NK-92 treated with Interleukin-12 subunit alpha and Interleukin-12 subunit beta, amount 100 ng/mL, for 24 hours (cell line): ENCODE results near the gene CHN2.
A peak's percentile ranks its signal among the peaks of the same experiment; 100 is the strongest.

Experiments used
- DNase-seq: peaks from one replicate; lab custom pipeline; 2025; lab: John Stamatoyannopoulos, UW

The CHN2 gene

DNA sequence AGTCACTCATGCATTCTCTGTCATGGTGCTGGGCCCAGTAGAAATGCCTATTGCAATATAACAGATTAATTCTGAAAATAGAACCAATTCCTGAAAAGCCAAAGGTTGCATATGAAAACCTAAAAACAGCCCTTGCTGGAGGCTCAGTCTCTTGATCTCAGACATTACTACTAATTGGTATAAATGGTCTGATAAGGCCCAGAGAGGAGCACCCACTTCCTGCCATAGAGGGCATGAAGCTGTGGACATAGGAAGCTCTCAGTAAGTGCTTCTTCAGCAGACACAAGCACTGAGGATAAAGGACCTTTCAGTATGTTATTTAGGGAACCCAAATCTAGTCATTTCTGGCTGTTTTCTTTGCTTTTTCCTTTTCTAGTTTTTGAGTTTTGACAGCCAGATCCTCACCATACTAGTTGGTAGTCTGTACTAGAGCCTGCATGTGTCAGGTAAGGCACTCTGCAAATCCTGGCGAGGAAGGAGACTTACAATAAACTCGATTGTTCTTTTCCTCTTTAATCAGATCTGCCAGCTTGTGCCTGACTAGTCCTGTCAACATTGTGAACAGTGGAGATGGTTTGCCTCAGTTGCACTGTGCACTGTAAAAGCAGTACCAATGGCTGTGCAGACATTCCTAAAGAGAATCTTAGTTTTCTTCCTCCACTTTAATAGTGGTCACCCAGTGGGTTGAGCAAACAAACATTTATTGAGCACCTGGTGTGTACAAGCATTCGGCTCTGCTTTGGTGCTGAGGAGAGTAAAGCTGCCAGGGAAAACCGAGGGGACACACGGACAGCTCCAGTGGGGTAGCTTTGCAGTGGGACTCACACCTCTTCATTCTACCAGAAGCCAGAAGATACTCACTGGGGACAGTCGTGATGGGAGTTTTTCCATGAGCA, 140.9 kb downstream of the CHN2 start:
- DNase-seq = no peak

DNA sequence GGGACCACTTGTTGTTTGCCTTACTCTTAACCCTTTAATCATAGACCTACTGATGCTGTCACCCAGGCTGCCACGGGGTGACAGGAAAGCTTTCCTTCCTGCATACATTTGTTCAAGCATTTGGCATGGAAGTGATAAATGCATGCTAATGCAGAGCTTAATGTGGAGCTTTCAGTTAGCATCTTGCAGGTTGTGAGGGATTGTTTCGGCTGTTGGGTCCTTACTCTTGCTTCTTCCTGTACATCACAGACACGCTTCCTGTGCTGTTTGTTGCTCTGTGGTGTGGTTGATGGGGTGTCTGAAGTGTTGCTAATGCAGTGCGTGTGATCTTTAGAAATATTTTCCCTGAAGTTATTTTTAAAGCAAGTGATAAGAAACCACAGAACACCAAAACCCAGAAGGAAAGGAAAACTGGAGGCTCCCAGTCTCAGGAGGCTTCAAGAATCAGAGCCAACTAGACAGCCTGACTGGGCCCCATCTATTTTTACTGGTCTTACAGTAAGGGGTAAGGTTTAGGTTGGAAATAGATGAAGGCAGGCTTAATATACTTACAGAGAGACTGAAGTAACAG, 143.1 kb downstream of the CHN2 start:
- peak; percentile 38 for DNase-seq

DNA sequence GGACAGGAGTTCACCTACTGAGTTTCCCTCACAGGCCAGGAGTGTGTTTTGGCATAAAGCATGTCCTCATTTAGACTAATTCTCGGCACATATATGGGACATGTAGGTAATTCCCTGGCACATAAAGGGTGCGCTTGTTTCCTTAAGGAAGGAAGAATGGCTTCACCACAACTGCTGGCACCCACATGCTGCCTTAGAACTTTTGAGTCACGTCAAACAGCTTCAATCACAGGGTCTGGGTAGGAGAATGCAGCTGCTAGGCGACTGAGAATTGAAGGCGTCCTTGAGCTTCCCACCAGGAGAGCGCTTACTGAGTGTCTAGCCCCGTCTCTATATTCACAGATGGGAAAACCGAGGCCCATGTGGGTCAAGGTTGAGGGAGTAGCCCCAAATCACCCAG, 146.1 kb downstream of the CHN2 start:
- no peak for DNase-seq

DNA sequence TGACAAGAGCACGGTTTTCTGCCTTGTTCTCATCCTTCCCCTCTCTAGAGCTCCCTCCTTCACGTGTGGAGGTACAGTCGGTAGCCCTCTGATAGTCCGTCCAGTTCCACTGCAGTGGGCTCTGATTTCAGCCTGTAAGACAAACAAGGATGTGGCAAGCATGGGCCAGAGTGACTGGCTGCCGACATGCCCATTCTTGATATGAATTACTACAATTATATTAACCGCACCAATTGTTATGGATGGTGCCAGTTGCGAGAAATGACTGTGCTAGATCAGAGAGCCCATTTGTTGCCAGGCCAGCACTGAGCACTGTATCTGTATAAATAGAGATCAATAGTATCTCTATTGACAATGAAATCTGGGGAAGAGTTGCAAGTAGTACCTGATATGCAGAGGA, 146.6 kb downstream of the CHN2 start:
- DNase-seq = no peak

DNA sequence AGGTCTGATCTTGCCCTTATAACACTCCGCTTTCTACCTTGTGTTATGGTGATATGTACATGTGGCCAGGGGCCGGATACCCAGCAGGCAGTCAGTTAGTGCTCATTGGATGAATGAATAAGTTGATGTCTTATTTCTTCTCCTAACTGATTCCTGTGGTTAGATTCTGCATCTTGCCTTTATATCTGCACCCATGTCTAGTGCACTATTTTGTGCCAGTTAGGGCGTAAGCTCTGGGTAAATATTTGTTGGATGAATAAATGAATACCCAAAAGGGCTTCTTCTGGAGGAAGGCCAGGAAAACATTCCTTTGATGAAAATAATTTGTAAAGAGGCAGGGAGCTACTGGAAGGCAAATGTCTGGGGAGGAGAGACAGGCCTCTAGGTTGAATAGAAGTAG, 148.2 kb downstream of the CHN2 start:
- no peak for DNase-seq

DNA sequence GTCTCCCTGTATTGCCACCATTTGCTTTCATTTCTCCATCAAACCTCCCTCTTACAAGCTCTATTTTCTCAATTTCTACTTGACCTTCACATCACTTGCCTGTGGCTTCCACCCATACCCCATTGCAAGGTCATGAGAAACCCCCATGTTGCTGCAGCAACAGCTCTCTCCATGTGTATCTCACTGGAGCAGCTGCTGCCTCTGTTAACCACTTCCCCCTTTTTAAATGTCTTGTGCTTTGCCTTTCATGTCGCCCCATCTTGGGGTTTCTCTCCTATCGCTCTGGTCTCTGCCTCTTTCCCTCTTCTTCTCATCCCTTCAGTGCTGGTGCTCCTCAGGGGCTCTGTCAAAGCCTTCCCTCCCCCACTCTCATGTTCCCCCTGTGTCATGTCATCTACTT, 148.8 kb downstream of the CHN2 start:
- no peak for DNase-seq

DNA sequence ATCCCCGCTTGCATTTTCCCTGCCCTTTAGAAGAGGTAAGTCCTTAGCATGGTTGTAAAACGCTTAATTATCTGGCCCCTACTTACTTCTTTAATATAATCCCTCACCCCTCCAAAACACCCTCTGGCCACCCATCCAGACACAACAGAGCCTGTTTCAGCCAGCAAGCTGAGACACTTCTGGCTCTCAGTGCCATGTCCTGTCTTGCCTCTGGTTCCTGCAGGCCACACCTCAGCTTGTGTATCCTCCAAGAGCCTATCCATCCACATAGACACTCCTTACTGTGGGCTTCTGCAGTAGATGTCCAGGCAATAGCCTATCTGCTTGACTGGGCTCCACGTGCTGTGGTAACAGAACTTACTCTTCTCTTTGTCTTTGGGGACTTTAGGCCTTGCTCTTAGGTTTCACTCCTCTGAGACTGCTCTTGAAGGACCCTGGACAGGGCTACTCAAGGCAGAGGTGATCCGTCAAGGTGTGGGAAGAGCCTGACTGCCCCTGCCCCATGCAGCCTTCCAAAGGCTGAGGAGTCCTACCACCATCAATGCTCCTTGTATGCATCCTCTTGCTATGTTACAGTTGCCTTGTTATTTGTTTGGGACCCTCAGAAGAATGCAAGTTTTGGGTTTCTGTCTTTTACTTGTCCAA, 149.9 kb downstream of the CHN2 start:
- no peak for DNase-seq

DNA sequence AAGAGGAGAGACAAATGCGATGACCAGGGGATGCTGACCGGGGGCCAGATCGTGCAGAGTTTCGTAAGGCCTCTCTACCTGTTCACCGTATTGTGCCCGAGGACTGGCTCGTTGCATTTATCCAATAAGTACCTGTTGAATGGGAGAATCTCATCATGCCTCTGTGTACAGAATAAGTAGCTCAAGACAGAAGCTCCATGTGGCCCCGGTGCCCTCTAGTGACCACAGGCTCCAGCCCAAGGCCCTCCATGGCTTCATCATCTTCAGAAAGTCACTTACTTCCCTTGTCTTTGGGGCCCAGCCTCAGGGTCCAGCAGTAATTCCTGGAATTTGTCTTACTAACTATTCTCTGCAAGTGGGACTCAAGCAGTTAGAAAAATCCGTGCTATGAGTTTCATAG, 151.0 kb downstream of the CHN2 start:
- no peak for DNase-seq

DNA sequence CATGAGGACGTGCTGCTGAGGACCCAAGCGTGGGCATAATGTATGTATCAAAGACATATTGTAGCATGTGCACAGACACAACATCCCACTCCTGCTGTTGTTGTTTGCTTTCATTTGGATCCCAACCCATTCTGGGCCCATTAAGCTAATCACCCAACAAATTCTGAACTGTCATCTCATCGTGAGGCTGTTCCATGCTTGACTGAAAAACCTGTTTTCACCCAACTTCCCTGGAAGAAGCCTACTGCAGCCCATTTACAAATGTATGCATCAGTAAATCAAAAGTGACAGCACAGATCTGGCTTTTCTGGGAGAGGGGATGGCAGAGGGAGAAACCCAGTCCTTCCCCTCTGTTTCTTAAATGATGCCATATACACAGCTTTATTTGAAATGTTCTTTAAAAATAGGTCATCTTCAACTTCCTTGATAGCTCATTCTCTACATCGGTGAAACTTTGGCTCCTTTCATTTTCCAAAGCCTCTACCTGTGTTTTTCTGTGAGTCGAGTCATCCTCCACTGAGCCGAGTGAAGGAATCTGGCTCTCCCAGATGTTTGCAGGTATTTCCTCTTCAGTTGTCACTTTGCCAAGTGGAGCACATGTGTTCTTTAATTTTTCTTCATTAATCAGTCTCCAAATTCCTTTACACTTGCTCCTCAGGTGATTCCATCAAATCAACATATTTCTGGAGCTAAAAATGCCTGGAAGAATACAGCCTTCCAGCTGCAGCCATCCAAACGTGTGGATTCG, 151.8 kb downstream of the CHN2 start:
- no peak for DNase-seq

DNA sequence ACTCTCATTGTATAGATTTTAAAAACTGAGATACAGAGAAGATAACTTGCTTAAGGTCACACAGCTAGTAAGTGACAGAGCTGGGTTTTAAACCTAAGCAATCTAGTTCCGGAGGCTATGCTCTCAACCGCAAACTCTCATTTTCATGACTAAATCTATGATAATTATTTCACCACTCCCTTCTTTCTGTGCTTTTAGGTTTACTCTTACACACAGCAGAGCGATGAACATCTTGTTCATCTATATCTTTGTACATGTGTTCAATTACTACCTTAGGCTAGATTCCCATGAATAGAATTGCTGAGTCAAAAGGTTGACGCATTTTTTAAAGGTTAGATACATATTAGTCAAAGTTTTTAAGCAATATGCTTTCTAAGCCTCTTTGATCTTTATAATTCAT, 154.8 kb downstream of the CHN2 start:
- DNase-seq = no peak

DNA sequence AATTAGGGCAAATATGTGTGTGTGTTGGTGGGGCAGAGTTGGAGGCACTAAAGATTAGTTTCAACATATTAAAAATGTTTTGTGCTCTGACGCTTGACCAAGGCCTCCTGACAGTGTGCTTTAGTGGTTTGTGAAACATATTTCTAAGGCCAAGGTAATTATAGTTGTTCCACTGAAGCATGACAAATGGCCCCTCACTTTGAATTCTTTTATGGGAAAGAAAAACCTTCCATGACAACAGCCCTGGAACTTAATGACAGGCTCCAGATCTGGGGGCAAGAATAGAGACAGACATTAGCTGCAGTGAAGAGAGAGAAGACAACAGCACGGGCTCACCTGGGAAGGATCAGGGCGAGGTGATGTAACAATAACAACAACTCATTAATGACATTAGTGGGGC, 155.8 kb downstream of the CHN2 start:
- DNase-seq = no peak

DNA sequence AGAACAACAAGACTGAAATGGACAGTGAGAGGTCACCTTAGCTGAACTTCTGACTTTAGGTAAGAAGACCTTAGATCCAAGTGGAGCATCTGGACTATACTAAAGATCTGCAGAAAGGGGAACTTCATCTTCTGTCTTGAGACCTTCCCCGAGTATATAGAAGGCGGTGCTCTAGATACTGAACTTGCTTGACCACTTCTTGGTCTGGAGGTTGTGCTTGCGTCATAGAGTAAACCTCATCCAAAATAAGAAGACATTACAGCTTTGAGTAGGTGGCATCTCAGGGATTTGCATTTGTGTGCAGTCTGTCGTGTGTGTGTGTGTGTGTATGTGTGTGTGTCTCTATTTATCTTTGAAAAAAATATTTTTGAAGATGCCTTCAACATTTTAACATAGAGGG, 157.5 kb downstream of the CHN2 start:
- no peak for DNase-seq

DNA sequence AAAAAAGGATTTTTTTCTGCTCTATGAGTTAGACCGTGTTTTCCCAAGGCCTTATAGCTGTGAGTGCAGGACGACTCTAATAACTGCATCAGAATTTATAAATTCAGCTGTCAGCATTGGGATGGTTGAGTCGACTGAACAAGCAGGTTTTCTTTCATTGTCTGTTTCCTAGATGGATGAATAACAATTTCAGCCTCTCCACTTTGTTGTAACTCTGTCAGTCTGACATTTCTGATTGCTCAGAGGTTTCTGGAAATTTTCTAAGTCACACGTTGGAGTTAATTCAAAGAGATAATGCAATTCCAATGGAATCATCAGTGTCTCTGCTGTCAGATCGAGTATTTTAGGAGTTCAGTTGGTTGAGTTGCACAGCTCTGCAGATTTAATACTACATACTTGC, 159.2 kb downstream of the CHN2 start:
- DNase-seq = no peak

DNA sequence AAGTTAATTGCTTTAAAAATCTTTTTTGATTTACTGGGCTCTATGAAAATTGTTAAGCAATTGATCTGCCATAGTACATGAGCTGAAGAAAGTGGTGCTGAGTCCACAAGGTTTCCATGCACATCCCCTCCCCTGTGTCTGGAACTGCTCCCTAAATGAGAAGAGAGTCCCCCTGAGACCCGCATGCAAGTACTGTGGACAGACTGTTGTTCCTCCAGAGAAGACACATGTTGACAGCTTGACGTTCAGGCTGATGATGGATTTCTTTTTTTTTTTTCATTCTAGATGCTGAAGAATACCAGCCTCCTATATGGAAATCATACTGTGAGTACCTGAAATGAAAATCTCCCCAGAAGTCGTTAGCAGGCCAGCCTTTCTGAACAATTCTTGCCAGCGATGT, 159.8 kb downstream of the CHN2 start:
- DNase-seq = no peak

DNA sequence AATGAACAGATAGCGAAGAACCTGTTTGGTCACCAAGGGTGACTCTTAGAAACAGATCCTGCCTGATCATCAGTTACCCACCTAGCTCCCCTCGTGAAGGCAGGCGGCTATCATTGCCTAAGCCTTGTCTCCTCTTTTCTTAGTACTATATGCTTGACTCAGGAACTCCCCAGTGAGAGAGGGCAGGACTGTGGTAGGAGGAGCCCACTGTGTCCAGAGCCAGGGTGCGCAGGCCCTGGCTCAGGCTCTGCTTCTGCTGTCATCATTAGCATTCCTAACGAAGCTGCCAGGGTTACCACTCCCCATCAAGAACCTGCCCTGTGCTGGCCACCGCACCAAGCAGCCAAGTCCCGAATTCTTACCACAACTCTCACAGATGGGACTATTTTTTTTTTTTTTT, 160.8 kb downstream of the CHN2 start:
- DNase-seq = no peak

DNA sequence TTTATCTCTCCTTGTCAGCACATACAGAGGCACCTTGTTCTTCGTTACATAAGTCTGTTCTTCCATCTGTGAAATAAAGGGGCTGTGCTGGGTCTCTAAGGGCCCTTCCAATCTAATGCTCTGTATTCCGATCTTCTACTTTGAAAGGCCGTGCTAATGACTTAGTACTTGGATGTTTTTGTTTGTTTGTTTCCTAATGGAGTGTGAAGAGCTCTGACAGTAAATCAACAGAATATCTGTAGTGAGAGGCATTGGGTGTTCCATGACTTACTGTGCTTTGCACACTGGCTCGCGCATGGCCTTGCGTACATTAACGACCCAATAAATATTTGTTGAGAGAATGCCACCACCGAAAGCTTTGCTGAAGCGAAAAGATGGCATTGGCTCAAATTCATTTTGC, 162.1 kb downstream of the CHN2 start:
- no peak for DNase-seq

DNA sequence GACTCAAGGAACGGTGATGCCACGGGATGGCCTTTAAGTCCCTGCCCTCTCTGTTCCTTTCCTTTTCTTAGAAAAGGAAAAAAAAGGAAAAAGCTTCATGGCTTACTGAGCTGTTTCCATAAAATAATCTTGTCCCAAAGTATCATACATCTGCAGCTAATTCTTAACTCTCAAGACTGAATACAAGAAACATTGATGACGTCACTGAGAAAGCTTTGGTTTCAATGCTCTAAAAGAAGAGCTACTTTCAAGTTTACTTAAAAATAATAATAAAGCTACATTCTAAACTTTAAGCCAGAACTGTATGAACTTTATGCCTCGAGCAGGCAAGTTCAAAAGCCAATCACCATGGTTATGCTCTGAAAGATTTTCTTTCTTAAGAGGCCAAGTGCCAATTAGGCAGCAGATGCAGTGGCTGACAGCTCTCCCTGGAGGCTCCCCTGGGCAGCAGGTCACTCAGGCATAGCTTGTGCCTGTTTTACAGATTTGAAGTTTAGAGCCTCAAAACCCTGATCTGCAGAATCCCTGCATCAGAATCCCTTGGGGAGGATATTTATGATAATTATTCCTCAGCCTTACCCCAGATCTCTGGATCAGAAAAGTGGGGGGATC, 165.0 kb downstream of the CHN2 start:
- no peak for DNase-seq

DNA sequence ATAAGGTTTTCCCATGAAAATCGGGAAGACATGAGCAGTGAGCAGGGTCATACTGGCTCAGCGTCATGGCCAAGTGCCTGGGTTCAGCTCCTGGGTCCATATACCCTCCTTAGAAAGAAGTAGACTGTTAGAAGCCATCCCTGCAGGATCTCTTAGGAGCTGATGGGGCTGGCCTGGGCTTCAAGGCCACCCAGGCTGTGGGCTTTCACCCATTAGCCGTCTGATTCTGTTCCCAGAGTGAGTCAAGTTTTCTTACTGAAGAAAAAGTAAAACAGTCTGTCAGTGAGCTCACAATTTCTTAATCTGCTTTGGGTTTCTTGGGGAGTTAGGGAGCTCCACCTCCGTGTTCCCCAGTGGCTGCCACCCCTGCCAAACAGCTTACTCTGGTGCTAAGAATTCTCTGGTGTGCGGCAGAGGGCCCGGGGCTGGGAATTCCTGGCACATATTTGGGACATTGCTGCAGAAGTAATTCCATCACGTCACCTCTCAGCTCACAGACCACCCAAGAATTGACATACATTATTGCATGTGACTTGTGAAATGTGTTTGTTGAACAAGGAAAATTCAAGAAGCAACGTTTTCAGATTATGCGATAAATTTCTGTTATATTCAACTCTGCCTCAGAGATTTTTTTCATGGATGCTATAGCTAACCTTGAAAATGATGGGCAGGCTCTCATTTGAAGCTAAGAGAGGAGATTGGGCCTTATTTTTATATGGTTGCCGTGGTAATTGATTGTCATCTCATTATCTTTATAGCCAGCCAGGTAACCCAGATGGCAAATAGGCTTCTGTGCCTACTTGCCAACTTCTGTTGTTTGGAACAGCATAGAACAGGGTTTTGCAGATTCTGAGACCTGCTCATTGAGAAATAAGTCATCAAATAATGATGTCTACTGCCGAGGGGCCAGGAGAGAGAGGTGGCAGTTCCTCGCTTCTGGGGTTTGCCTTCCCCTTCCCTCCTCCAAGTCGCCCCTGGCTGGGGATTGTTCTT, 166.4 kb downstream of the CHN2 start:
- DNase-seq = no peak

DNA sequence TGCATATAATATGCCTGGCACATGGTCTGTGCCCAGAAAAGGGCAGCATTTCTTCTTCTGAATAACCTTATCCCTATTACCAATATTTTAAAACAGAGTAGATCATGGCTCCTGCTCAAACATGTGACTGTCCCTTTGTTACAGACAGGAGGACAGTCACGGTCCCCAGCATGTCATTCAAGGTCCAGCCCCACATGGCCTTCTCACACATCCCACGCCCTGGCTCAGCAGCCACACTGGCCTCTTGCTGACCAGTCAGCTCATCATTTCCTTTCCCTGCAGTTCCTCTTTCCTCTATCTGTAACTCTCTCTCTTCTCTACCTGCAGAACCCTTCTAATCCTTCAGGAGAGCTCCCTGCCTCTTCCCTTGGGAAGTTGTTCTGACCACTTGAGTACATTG, 167.8 kb downstream of the CHN2 start:
- no peak for DNase-seq

DNA sequence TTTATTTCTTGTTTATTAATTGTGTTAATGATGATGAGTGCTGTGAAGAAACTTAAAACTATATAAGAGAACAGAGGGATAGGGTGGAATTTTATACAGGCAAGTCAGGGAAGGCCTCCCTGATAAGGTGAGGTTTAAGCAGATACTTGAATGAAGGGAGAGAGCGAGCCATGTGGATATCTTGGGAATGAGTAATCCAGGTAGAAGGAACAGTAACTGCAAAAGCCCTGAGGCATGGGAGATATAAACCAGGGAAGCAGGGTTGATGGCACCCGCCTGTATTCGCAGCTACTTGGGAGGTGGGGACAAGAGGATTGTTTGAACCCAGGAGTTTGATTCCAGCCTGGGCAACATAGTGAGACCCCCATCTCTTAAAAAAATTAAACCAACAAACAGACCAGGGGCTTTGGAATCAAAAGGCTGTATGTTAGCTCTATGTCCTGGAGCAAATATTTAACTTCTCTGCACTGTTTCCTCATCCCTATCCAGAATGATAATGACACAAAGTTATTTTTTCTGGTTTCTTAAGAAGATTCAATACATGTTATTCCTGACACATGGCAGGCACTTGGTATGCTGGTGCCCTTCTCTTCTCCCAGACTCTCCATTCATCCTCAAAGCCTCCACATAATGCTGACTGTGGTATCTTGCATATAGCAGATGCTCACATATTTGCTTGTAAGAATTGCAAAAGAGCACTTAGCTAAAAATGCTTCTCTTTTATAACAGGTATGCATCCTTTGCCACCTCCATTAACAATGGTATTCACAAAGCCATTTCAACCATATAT, 169.3 kb downstream of the CHN2 start:
- no peak for DNase-seq
